SIG-M5 treated with dmso at 0.1 percent for 504 hours (cell line): ENCODE results near the gene MRPL55.

ENCODE experiments used
- DNase-seq: peaks from one replicate; lab custom pipeline; 2025; ENCODE audit not compliant: unreplicated experiment; lab: John Stamatoyannopoulos, UW

MRPL55 gene

GRCh38 chr1:228072658-228073043 lies 36.4 kb downstream of the MRPL55 start:
- DNase-seq, result no peak

GRCh38 chr1:228071839-228072657 lies 37.1 kb downstream of the MRPL55 start:
- DNase-seq, result no peak

DNA sequence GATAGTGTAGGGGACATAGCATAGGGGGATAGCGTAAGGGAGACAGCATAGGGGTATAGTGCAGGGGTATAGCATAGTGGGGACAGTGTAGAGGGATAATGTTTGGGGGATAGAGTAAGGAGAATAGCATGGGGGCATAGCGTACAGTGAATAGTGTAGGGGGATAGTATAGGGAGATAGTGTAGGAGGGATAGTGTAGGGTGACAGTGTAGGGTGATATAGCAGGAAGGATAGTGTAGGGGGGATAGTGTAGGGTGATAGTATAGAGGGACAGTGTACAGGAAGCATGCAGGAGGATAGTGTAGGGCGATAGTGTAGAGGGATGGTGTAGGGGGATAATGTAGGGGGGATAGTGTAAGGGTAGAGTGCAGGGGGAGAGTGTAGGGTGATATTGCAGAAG lies 38.2 kb downstream of the MRPL55 start:
- DNase-seq, result no peak

DNA sequence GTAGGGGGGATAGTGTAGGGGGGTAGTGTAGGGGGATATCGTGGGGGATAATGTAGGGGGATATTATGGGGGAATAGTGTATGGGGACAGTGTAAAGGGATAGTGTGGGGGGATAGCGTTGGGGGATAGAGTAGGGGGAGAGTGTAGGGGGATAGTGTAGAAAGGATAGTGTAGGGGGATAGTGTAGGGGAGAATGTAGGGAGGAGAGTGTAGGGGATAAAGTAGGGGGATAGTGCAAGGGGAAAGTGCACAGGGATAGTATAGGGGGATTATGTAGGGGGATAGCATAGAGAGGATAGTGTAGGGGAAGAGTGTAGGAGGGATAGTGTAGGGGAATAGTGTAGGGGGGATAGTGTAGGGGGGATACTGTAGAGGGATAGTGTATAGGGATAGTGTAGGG lies 38.9 kb downstream of the MRPL55 start:
- DNase-seq, result no peak

DNA sequence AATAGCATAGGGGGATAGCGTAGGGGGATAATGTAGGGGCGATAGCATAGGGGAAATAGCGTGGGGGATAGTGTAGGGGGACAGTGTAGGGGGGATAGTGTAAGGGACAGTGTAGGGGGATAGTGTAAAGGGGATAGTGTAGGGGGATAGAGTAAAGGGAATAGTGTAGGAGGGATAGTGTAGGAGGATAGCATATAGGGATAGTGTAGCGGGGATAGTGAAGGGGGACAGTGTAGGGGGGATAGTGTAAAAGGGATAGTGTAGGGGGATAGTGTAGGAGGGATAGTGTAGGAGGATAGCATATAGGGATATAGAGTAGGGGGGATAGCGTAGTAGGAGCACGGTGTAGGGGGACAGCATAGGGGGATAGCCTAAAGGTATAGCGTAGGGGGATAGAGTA lies 40.7 kb downstream of the MRPL55 start:
- no peak for DNase-seq

DNA sequence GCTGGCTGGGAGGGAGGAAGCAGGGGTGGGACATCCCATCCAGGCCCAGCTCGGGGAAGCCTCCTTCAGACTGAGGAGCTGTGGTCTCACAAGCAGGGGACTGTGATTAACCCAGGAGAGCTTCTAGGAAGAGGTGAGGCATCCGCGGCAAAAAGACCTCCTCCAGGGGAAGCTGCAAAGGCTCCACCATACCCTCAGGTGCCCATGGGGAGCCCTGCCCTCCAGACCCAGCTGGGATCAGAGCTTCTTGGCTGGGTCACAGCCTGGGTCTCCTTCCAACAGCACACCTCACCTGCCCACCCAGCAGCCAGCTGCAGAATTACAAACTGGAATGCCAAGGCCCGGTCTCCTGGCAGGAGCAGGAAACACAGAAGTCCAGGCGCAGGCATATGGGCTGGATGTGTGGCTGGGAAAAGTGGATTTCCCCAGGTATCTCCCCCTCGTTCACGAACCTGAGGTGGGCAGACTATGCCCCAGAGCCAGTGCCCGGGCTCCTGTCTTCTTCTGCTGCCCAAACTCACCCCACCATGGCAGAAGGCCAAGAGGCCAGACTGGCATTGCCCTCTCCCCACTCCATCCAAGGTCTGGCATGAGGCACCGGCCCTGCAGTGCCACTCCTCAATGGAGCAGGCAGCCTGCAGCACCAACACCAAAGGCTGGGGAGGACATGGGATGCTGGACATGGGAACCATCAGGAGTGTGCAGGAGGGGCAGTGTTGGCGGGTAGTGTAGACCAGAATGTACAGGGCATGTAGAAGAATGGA lies 42.0 kb downstream of the MRPL55 start:
- no peak for DNase-seq

DNA sequence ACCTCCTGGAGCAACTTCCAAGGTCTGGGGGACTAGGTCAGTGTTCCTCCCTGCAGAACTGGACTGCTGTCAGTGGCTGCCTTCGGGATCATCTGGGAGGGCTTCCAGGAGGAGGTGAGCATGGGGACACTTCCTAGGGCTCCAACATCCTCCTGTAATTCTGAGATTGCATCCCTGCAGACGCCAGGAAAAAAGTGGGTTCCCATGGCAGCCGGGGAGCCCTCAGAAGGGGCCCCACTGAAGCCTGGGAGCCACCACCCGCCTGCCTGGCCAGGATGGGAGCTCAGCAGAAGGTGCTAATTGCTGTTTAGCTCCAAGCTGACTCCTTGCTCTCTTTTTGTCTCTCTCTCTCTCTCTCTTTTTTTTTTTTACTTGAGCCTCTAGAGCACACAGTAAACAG lies 42.7 kb downstream of the MRPL55 start:
- no peak for DNase-seq

GRCh38 chr1:228065543-228066347 lies 43.4 kb downstream of the MRPL55 start:
- no peak for DNase-seq

GRCh38 chr1:228064741-228065542 lies 44.2 kb downstream of the MRPL55 start:
- DNase-seq, result no peak

- no peak for DNase-seq
Observed at GRCh38 chr1:228064296-228064695, 44.8 kb downstream of the MRPL55 start.

- DNase-seq, result no peak
Observed at GRCh38 chr1:228063251-228064191, 45.6 kb downstream of the MRPL55 start.

DNA sequence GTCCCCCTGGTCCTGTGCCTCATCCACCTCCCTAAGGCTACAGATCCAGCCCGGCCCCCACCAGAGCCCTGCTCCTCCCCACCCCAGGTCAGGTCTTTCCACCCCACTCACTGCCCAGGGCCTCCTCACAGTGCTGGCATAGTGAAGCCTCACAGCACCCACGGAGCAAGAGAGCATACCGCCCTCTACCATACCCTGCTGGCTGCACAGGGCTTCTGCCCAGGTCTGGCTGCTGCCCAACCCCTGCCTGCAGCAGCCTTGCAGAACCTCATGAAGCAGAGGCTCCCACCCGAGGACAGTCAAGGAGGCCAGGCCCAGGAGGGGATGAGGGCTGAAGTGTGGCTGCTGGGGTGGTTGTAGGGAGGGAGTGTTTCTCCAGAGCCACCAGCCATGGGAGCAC lies 46.3 kb downstream of the MRPL55 start:
- no peak for DNase-seq

DNA sequence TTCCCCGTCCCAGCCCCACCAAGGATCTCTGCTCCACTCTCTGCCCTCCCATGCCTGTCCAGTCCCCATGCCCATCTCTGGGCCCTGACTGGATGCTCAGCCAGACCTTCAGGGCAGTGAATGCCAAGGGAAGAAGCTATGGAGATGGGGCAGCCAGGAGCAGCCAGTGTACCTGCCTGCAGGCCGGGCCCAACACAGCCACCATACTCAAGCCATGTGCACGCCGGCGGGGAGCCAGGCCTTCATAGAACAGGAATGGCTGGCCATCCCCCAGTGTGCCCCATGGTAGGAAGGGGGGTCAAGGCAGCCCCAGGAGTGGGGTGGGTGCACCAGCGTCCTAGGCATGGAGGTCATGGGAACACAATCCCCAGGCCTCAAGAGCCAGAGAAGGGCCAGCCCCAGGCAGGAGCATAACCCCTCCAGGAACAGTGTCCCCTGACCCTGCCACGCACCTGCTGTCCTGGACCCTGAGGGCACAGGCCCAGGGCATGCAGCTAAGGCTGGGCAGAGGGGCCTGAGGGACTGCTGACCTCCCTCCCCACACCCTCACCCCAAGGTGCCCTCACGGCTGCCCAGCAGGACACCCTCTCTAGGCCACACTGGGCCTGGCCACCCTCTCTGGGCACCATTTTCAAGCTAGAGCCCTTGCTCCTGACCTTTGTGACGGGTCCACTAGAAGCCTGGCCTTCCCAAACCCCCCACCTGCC lies 46.9 kb downstream of the MRPL55 start:
- no peak for DNase-seq

DNA sequence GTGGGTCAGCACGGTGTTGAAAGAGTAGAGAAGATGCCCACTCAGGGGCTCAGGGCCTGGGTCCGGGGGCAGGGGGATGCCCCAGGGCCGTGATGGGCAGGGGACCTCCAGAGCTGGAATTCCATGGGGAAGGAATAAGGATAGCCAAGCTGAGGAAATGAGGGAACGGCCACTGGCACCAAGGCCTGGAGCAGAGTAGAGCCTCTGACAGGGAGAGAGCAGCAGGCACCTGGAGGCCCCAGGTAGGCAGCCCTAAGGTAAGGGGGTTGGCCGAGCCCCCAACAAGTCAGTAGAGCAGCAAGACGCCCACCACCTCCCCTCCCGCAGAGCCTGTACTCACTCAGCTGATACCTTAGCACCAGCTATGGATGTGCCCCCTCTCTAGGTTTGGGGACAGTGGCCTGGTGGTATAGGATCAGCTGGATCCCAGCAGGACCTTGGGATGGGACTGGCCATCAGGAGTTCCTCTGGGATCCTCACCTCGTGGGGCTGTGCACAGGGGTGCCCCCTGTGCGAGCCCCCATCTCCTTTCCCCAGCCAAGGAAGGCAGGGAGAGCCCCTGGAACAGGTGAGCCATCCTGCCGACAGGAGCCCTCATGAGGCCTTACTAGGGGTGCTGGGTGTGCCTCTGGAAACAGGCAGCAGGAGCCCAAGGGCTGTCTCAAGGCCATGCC lies 47.6 kb downstream of the MRPL55 start:
- DNase-seq, result no peak

- no peak for DNase-seq
Observed at GRCh38 chr1:228060458-228061190, 48.5 kb downstream of the MRPL55 start.

GRCh38 chr1:228059634-228060457 lies 49.3 kb downstream of the MRPL55 start:
- DNase-seq, result peak; percentile 34
